Mammary epithelial cell (primary cell): Measurements from ENCODE around the gene RGS9BP.

ENCODE experiments used
- EZH2 ChIP-seq: IDR thresholded peaks from 2 replicates; pipeline ENCODE4 v1.6.1; 2012; ENCODE audit warnings: low read length, inconsistent platforms, borderline replicate concordance
- TF ChIP-seq, protein P1 (sequence below), 2 donors: IDR thresholded peaks in 1 of 2; conservative IDR thresholded peaks in 1 of 2; 2 replicates each; pipeline ENCODE4 v1.5.1; 2011 to 2012; ENCODE audit warnings: inconsistent platforms in 2 of 2, low read length in 2 of 2, mild to moderate bottlenecking in 2 of 2, control low read depth in 1 of 2, low read depth in 1 of 2; ENCODE audit not compliant: insufficient read depth in 1 of 2; ENCODE audit errors: extremely low read depth in 1 of 2

DNA sequence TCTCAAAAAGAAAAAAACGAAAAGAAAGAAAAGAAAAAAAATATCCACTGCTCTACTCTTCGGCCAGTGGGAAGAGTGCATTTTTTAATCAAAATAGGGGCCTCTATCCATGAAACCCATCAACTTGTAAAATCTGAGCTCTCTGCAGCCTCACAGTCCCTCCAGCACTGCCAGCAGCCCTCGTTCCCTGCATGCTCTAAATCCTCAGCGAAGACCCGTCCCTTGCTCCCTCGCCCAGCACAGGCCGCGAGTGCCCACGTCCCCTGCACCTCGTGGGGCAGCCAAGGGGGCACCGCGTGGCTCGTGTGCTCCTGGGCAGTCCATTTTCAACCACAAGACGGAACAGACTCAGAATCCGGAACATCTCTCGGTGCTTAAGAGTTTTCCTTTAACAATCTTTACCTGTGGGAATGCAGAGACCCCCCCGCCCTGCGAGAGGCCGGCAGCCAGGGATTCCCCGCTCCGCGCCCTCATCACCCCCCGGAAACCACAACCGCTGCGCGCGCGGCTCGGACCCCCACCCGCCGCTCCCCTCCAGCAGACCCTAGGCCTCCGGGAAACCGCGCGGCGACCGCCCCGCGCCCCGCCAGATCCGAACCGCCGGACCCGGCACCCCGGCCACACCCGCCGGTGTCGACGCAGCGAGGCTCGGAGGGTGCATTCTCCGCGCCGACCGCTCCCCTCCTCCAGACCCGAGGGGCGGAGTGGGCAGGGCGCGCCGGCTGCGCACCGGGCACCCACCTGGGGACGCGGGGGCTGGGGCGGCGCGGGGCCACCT, 1.3 kb upstream of the RGS9BP start:
- TF ChIP-seq EZH2, result no peak
- TF ChIP-seq, protein P1, sequence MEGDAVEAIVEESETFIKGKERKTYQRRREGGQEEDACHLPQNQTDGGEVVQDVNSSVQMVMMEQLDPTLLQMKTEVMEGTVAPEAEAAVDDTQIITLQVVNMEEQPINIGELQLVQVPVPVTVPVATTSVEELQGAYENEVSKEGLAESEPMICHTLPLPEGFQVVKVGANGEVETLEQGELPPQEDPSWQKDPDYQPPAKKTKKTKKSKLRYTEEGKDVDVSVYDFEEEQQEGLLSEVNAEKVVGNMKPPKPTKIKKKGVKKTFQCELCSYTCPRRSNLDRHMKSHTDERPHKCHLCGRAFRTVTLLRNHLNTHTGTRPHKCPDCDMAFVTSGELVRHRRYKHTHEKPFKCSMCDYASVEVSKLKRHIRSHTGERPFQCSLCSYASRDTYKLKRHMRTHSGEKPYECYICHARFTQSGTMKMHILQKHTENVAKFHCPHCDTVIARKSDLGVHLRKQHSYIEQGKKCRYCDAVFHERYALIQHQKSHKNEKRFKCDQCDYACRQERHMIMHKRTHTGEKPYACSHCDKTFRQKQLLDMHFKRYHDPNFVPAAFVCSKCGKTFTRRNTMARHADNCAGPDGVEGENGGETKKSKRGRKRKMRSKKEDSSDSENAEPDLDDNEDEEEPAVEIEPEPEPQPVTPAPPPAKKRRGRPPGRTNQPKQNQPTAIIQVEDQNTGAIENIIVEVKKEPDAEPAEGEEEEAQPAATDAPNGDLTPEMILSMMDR (conservative IDR thresholded peaks at IDR 0.05 in 1 of 2, IDR thresholded peaks at IDR 0.05 in 1 of 2; ENCODE audit: extremely low read depth in 1 of 2, insufficient read depth in 1 of 2, low read depth in 1 of 2, low read length in 2 of 2), result no peak
